GM19328 (cell line): ENCODE results near the gene POT1.

Source experiments
- ATAC-seq: cut with Tn5 transposase; IDR thresholded peaks from one replicate; pipeline ENCODE4 v1.9.1; 2021; ENCODE audit warnings: mild to moderate bottlenecking, moderate library complexity; ENCODE audit not compliant: unreplicated experiment

Gene POT1

GRCh38 chr7:124775422-124775821, 154.2 kb downstream of the POT1 start:
- no peak for ATAC-seq

GRCh38 chr7:124773938-124774337, 155.7 kb downstream of the POT1 start:
- no peak for ATAC-seq

- no peak for ATAC-seq
Measured at GRCh38 chr7:124773339-124773738, 156.3 kb downstream of the POT1 start.
